Esophagus (tissue), 2 donors: ENCODE data around the gene ACVRL1. TPM values are rescaled to one million over a fixed set of nuclear protein-coding genes. Genes with fewer than 3 reads are reported as not detected.

ENCODE experiments used
- H3K27ac ChIP-seq, 2 donors: one replicate each; pipeline ENCODE4 v1.5.1; 2013; ENCODE audit warnings: low read depth in 2 of 2, mild to moderate bottlenecking in 2 of 2, inconsistent platforms in 1 of 2, low read length in 1 of 2, moderate library complexity in 1 of 2
- H3K27me3 ChIP-seq, 2 donors: one replicate each; pipeline ENCODE4 v1.6.1; 2013; ENCODE audit warnings: low read length in 2 of 2, control low read depth in 1 of 2, mild to moderate bottlenecking in 1 of 2; ENCODE audit not compliant: insufficient read depth in 2 of 2, control insufficient read depth in 1 of 2
- H3K36me3 ChIP-seq, 2 donors: one replicate each; pipeline ENCODE4 v1.6.1; 2013; ENCODE audit warnings: low read length in 1 of 2; ENCODE audit not compliant: control insufficient read depth in 2 of 2, insufficient read depth in 2 of 2
- H3K4me1 ChIP-seq, 2 donors: one replicate each; pipeline ENCODE4 v1.6.1; 2013; ENCODE audit warnings: low read length in 1 of 2; ENCODE audit not compliant: control insufficient read depth in 2 of 2, insufficient read depth in 2 of 2
- H3K4me3 ChIP-seq, 2 donors: one replicate each; pipeline ENCODE4 v1.5.1; 2013; ENCODE audit warnings: low read length in 2 of 2, mild to moderate bottlenecking in 2 of 2, low read depth in 1 of 2, moderate library complexity in 1 of 2
- H3K9me3 ChIP-seq, 2 donors: one replicate each; pipeline ENCODE4 v1.6.1; 2013; ENCODE audit warnings: mild to moderate bottlenecking in 2 of 2, low read depth in 1 of 2, low read length in 1 of 2, moderate library complexity in 1 of 2; ENCODE audit not compliant: control insufficient read depth in 2 of 2, insufficient read depth in 1 of 2
- WGBS, 2 donors: extraction: QIAGEN DNeasy Blood & Tissue Kit; methylation state at CpG; one replicate each; pipeline ENCODE4 v1.1.7; 2013; 5-methylcytosine and 5-hydroxymethylcytosine counted together
- polyA plus RNA-seq, 2 donors: library from polyadenylated mRNA; stranded (reverse); fragments of 200-250 nt; gene quantifications; one replicate each; pipeline ENCODE4 v1.2.3, GENCODE V29; 2013
- donor health status: healthy with polysubstance abuse.
- donor health status: Bipolar disorder and iron deficiency.

Gene ACVRL1
- polyA plus RNA-seq, 2 donors: 3.4 to 5.2 TPM

DNA sequence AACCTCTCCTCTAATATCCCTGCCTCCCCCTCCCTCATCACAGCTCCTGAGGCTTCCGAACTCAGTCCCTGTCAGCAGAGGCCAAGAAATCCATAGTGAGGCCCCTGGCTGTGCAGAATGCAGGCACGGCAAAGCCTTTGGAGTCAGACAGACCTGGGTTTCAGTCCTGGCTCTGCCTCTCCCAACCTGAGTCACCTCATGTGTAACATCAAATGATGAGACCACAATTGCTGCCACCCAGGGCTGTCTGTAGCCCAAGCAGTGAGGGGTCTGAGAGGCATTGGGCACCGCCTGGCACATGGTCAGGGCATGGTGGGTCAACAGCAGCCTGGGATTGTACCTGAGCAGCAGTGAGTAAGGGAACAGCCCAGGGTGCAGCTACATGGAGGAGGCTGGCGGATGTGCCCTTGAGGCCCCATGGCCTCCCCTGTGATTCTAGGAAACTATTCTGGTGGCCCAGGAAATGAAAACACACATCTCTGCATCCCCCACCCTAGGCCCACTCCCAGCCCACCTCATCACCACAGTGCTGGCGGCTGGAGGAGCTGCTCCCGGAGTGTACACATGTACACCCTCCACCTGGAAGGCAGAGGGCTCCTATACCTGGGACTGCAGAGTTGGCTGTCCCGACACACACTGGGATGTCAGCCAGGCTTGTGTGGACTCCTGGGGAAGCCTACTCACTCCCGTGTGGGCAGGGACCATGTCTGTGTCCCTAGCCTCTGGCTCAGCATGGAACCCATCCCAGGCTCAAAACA, 11.7 kb upstream of the ACVRL1 start:
- WGBS, 2 donors: 78 to 83% methylated on average over 8 of the region's 8 CpGs
- no peaks in the 10 kb centered on the region for H3K36me3 ChIP-seq
- H3K27ac ChIP-seq: no peak overlapping the region
- H3K4me3 ChIP-seq: no peak overlapping the region
- no peaks in the 10 kb centered on the region for H3K4me1 ChIP-seq
- no peaks in the 10 kb centered on the region for H3K9me3 ChIP-seq
- H3K27me3 ChIP-seq: no peaks in the 10 kb centered on the region

DNA sequence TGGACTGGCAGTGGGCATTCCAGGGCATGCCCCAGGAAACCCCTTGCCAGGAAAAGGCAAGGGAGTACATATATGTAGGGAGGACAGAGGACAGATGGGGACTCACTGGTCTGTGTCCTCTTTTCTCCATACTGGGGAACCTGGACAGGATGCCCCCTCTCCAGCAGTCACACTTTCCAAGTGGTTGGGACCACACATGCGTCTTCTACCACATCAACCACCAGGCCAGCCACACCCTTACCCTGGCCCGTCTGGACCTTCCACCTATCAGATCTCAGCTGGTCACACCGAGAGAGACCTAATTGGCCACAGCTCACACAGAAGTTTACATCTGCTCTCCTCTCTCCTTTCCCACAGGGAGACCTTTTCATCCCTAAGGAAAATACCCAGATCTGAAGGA, 11.1 kb upstream of the ACVRL1 start:
- H3K27ac ChIP-seq: no peak overlapping the region
- peaks cover 0 to 3% of the 10 kb centered on the region in 2 donors for H3K9me3 ChIP-seq
- H3K36me3 ChIP-seq: no peaks in the 10 kb centered on the region
- no peak overlapping the region for H3K4me3 ChIP-seq
- WGBS, 2 donors: 61 to 87% methylated on average over 3 of the region's 3 CpGs
- H3K4me1 ChIP-seq: no peaks in the 10 kb centered on the region
- H3K27me3 ChIP-seq: no peaks in the 10 kb centered on the region

- peak overlapping the region in 1 of 2 donors; percentile 47 for H3K27ac ChIP-seq
- 71 to 74% methylated on average over 8 of the region's 8 CpGs for WGBS, 2 donors
These were observed 10.1 kb upstream of the ACVRL1 start for GRCh38 chr12:51897181-51897580.

GRCh38 chr12:51898506-51898905, 8.8 kb upstream of the ACVRL1 start:
- H3K4me1 ChIP-seq: no peaks in the 10 kb centered on the region
- 65 to 80% methylated on average over 2 of the region's 2 CpGs for WGBS, 2 donors
- H3K4me3 ChIP-seq: no peak overlapping the region
- H3K9me3 ChIP-seq: peaks cover 0 to 3% of the 10 kb centered on the region in 2 donors
- H3K36me3 ChIP-seq: no peaks in the 10 kb centered on the region
- H3K27ac ChIP-seq: no peak overlapping the region
- no peaks in the 10 kb centered on the region for H3K27me3 ChIP-seq

More at GRCh38 chr12:51897181-51897580, 10.1 kb upstream of the ACVRL1 start:
- H3K9me3 ChIP-seq: peaks cover 0 to 3% of the 10 kb centered on the region in 2 donors
- no peak overlapping the region for H3K4me3 ChIP-seq
- H3K27me3 ChIP-seq: no peaks in the 10 kb centered on the region
- H3K36me3 ChIP-seq: no peaks in the 10 kb centered on the region
- no peaks in the 10 kb centered on the region for H3K4me1 ChIP-seq

DNA sequence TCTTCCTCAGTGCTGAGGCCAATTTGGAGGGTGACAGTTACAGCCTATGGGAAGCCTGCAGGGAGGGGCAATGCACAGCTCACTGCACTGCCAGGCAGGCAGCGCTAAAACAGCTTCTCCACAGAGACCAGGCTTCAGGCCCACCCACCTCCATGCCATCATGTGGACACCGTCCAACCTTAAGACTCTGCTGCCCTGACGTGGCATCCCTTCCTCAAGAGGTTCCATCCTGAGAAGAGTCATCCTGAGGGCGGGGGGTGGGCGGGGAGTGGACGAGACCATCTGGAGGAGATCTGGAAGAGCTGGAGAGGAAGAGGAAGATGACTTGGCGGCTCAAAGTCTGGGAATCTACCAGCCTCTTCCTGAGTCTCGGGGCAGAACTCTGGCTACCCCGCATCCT, 8.4 kb upstream of the ACVRL1 start:
- WGBS, 2 donors: 75 to 77% methylated on average over 9 of the region's 9 CpGs
- Histone ChIP-seq H3K27me3 (no peaks in the 10 kb centered on the region), H3K4me3 (no peak overlapping the region), H3K9me3 (peaks cover 0 to 3% of the 10 kb centered on the region in 2 donors), H3K4me1 (no peaks in the 10 kb centered on the region), H3K36me3 (no peaks in the 10 kb centered on the region), H3K27ac (no peak overlapping the region)

GRCh38 chr12:51900323-51900889, 6.9 kb upstream of the ACVRL1 start:
- Histone ChIP-seq H3K27ac (no peak overlapping the region), H3K9me3 (peaks cover 0 to 3% of the 10 kb centered on the region in 2 donors), H3K27me3 (no peaks in the 10 kb centered on the region), H3K4me1 (no peaks in the 10 kb centered on the region), H3K4me3 (no peak overlapping the region), H3K36me3 (no peaks in the 10 kb centered on the region)
- 95 to 96% methylated on average over 43 of the region's 43 CpGs for WGBS, 2 donors

GRCh38 chr12:51901121-51901817, 6.0 kb upstream of the ACVRL1 start:
- 77 to 78% methylated on average over 14 of the region's 14 CpGs for WGBS, 2 donors
- peaks cover 0 to under 1% of the 10 kb centered on the region in 2 donors for H3K4me1 ChIP-seq
- H3K27ac ChIP-seq: no peak overlapping the region
- peaks cover 0 to 3% of the 10 kb centered on the region in 2 donors for H3K9me3 ChIP-seq
- H3K4me3 ChIP-seq: no peak overlapping the region
- H3K27me3 ChIP-seq: no peaks in the 10 kb centered on the region
- H3K36me3 ChIP-seq: no peaks in the 10 kb centered on the region

DNA sequence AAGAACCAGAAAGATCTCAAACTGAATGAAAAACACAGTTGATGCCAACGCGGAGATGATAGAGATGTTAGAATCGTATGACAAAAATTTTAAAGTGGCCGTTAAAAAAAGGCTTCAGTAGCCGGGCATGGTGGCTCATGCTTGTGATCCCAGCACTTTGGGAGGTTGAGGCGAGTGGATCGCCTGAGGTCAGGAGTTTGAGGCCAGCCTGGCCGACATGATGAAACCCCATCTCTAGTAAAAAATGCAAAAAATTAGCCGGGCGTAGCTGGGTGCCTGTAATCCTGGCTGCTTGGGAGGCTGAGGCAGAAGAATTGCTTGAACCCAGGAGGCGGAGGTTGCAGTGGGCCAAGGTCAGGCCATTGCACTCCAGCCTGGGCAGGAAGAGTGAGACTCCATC, 5.4 kb upstream of the ACVRL1 start:
- Histone ChIP-seq H3K27ac (no peak overlapping the region), H3K9me3 (peaks cover 0 to 3% of the 10 kb centered on the region in 2 donors), H3K27me3 (no peaks in the 10 kb centered on the region), H3K4me1 (peaks cover 0 to 4% of the 10 kb centered on the region in 2 donors), H3K4me3 (no peak overlapping the region), H3K36me3 (no peaks in the 10 kb centered on the region)
- 94 to 97% methylated on average over 11 of the region's 11 CpGs for WGBS, 2 donors

DNA sequence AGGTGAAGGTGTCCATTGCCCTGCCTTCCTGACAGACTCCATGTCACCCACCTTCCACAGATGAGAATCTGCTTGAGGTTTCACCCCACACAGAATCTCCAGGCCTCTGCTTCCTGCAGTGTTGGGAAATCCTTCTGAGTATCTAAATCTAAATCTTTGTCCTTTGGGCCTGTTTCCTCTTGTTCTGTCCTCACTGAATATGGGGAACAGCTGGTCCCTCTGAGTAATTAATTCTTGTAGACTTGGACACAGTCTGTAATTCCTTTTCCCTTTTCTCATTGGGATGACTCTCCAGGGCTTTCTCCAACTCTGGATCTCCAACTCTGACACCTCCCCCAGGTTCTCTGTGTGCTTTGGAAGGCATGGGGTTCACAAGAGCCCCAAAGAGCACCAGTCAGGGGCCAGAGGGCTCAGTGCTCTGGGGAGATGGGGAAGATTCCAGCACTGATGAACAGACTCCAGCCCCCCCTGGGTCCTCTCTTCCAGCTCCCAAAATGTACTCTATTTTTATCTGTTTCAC, 2.3 kb upstream of the ACVRL1 start:
- Histone ChIP-seq H3K4me1 (peaks cover 0 to 4% of the 10 kb centered on the region in 2 donors), H3K4me3 (no peak overlapping the region), H3K27me3 (peaks cover 0 to 6% of the 10 kb centered on the region in 2 donors)

More for the DNA sequence above, 2.3 kb upstream of the ACVRL1 start:
- H3K27ac ChIP-seq: peak overlapping the region; percentile 76 to 78
- H3K36me3 ChIP-seq: no peaks in the 10 kb centered on the region
- peaks cover 0 to 3% of the 10 kb centered on the region in 2 donors for H3K9me3 ChIP-seq
